Femur (tissue), 1 donor: ENCODE data around the gene SHFL.

Experiments used
- DNase-seq: peaks from one replicate; pipeline ENCODE4 v3.0.0-alpha.2; 2017

SHFL gene

GRCh38 chr19:10110076-10110971 is 24.2 kb downstream of the SHFL start:
- no peak for DNase-seq

DNA sequence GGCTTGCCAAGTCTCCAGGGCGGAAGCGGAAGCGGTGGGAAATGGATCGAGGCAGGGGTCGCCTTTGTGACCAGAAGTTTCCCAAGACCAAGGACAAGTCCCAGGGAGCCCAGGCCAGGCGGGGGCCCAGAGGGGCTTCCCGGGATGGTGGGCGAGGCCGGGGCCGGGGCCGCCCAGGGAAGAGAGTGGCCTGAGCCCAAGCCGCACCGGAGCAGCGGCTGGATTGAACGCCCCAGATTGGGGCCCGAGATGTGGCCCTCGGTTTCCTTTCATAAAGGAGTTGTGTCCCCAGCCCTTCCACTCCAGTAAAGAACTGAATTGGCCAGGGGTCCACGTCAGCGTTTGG is 24.8 kb downstream of the SHFL start:
- no peak for DNase-seq

DNA sequence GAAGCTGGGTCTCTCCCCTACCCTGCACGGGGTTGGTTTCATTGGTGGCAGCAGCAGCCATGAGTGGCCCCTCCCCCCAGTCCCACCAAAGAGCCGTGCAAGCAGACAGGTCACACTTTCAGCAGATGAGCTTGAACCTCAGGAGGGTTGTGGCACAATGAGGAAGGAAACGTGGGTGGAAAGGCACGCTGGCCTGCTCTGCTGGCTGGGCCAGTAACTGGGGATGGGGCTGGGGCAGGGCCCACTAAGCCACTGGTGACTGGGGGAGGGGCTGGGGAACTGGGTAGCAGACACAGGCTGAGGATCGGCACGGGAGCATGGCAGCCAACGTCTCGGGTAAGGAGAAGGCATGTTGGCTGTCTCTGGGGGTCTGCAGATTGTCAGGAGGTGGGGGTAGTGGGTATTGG is 25.3 kb downstream of the SHFL start, which contains the start of gene P2RY11:
Gene P2RY11, plus strand, starts transcription at position 289 of the 407 bp plus-strand sequence. Its CDS starts 29 bp downstream, at position 318.
- peak; percentile 29 for DNase-seq

DNA sequence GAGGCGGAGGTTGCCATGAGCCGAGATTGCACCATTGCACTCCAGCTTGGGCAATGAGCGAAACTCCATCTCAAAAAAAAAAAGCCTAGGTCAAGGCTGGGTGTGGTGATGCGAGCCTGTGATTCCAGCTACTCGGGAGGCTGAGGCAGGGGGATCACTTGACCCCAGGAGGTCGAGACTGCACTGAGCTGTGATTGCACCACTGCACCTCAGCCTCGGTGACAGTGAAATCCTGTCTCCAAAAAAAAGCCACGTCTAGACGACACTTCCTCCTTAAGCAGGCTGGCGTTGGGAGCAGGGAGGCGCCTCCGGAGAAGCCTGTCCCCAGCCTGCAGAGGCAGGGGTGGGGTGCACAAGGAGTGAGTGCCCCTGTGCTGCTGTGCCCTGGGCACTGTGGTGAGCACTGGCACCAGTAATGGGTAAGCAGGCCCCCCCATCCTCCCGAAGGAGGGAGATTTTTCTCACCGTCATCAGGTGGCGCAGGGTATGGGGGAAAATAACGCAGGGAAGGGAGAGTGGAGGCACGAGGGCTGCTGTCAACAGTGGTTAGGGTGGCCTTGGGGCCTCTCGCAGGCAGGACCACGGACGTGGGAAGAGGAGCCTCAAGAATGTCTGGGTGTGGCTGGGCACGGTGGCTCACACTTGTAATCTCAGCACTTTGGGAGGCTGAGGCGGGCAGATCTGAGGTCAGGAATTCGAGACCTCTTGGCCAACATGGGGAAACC is 26.1 kb downstream of the SHFL start:
- no peak for DNase-seq

DNA sequence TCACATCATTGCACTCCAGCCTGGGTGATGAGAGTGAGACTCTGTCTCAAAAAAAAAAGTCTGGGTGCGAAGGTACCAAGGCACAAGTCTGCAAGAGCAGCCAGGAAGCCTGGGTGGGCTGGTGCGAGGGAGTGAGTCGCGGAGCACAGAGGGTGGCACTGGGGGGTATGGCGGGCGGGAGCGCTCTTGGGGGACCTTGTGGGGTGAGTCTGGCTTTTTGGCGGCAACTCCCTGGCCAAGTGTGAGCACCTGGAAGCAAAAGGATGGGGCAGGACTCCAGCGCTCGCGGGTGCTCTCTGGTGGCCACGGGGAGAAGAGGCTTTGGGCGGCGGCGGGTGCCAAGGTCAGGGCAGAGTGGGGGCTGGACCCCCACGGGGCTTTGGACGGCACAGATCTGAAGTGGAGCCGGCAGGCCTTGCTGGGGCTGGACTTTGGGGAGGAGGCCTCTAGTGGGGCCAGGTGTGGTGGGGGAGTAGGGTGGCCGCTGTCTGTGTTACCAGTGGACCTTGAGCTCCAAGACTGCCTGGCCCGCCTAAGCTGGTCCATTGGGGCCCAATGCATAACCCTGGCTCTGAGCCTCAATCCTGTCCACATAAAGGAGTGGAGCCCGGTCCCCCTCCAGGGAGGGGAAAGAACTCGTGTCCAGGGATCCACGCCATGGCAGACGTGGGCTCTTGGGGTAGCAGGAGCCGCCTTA is 26.9 kb downstream of the SHFL start:
- peak; percentile 61 for DNase-seq

DNA sequence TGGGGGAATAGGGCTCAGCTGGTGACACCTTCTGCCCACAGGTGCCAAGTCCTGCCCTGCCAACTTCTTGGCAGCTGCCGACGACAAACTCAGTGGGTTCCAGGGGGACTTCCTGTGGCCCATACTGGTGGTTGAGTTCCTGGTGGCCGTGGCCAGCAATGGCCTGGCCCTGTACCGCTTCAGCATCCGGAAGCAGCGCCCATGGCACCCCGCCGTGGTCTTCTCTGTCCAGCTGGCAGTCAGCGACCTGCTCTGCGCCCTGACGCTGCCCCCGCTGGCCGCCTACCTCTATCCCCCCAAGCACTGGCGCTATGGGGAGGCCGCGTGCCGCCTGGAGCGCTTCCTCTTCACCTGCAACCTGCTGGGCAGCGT is 27.5 kb downstream of the SHFL start:
- DNase-seq = peak; percentile 36

DNA sequence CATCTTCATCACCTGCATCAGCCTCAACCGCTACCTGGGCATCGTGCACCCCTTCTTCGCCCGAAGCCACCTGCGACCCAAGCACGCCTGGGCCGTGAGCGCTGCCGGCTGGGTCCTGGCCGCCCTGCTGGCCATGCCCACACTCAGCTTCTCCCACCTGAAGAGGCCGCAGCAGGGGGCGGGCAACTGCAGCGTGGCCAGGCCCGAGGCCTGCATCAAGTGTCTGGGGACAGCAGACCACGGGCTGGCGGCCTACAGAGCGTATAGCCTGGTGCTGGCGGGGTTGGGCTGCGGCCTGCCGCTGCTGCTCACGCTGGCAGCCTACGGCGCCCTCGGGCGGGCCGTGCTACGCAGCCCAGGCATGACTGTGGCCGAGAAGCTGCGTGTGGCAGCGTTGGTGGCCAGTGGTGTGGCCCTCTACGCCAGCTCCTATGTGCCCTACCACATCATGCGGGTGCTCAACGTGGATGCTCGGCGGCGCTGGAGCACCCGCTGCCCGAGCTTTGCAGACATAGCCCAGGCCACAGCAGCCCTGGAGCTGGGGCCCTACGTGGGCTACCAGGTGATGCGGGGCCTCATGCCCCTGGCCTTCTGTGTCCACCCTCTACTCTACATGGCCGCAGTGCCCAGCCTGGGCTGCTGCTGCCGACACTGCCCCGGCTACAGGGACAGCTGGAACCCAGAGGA is 28.0 kb downstream of the SHFL start:
- no peak for DNase-seq

DNA sequence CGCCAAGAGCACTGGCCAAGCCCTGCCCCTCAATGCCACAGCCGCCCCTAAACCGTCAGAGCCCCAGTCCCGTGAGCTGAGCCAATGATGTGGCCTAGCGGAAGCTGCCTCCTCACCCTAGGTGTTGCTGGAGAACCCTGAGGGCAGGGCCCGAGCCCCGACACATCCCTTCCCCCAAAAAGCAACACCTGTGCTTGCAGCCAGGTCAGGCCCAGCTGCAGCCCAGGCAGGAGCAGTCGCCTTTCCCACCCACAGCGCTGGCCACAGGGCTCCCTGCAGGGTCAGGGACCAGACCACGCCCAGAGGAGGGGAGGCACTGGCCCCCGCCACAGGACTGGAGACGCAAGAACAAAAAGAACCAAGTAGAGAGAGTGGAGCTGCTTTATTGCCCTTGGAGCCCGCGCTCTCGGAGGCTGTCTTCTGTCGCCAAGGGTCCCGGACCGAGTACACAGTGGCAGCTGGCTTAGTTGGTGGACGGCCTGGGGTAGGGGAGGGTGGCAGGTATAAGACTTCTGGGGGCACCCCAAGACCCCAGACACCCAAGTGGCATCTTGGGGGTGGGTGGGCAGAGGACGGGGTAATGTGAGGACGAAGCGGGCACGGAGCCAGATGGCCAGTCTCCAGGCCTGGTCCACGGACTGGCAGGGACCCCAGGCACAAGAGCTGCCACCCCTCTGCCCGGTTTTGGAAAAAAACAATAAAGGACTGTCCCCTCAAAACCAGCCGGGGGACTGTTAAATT is 28.7 kb downstream of the SHFL start:
- no peak for DNase-seq

GRCh38 chr19:10115392-10116084 is 29.4 kb downstream of the SHFL start:
- no peak for DNase-seq

DNA sequence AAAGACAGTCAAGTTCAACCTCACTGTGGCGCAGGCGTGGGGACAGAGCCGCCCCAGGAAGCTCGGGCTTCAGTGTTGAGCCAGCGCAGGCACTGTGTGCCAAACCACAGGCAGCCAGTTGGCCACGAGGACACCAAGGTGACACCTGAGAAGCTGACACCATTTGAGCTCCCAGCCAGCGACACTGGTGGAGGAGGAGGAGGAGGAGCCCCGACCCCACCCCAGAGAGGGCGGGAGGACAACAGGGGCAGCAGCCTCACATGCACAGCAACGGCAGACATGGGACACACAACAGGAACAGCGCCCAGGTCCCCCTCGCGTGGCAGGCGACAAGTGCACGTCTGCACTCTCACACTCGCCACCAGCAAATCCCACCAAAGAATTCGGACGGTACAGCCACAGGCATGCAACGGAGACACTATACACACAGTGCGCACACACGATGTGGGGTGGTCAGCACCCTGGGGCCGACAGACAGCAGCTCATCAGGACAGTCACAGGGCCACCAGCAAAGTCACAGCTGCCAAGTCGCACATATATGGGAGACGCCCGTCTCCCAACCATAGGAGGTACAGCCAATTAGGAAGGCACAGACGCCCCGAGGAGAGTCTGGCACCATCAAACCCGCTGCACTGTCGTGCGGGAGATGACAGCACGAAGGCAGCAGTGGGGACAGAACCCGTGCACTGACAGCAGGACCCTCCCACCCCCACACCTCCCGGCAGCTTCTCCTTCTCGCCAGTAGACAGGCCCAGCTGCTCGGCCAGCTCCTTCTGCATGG is 30.2 kb downstream of the SHFL start:
- no peak for DNase-seq

DNA sequence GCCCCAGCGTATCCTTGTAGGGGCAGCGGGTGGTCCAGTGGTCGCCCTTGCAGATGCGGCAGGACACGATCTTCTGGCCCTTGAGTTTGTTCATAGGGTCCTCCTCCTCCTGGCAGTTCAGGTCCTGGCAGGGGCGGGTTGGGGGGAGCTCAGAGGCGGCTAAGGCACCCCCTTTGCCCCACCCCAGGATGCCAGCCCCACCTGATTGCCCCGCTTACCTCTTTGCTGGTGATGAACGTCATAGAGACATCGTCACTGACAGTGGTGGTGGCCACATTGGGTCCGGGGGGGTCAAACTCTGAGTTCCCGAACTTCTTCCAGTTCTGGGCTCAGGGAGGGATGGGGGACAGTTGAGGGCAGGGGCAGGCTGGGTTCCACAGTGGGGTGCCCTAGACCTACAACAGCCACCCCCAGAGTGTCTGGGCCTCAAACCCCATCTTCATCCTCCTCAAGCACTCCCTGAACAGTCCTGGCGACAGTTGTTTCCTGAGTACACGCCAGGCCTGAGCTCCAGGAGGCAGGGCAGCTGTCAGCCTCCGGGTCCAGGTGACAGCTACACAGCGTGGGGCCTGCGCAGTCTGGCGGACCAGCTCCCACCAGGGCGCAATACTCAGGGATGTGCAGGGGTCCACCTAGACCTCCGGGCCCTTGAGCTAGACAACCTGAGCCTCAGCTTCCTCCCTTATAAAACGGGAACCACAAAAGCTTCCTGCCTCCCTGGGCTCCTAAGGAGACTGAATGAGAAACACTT is 30.9 kb downstream of the SHFL start:
- no peak for DNase-seq

GRCh38 chr19:10118960-10119359 is 32.8 kb downstream of the SHFL start:
- DNase-seq = no peak

DNA sequence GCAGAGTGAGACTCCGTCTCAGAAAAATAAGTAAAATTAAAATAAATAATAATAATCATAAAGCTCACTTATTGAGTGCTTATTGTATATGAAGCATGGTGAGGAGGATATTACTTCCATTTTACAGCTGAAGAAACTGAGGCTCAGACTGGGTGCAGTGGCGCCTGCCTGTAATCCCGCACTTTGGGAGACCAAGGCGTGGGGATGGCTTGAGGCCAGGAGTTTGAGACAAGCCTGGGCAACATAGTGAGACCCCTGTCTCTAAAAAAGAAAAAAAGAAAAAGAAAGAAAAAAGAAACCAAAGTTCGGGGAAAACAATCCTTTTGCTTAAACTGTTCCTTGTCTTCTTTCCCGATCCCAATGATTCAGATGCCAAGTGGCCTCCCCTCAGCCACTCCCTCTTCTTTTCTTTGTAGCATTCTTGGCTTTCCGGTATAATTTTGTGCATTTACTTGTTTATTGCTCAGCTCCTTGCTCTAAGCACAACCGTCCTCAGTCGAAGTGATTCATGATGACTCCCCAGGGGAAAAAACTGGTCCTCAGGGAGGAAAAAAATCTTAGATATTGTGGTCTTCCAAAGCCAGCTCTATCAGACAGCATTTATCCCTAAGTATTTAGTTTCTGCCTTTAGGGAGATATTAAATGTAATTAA is 34.5 kb downstream of the SHFL start:
- peak; percentile 60 for DNase-seq

- DNase-seq = no peak
Observed at GRCh38 chr19:10122045-10122444, 35.9 kb downstream of the SHFL start.

GRCh38 chr19:10124429-10124828 is 38.3 kb downstream of the SHFL start:
- DNase-seq = no peak

DNA sequence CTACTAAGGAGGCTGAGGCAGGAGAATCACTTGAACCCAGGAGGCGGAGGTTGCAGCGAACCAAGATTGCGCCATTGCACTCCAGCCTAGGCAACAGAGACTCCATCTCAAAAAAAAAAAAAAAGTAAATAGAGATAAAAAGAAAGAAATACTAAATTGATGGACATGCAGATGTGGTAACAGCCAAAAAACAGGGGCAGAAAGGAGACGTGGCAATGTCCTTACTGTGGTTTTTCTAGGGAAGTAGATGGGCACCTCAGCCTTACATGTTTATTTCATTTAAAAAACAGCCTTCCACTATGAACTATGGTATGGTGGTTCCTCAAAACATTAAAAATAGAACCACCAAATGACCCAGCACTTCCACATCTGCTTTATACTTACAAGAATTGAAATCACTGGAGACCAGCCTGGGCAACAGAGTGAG is 40.1 kb downstream of the SHFL start:
- DNase-seq = no peak

DNA sequence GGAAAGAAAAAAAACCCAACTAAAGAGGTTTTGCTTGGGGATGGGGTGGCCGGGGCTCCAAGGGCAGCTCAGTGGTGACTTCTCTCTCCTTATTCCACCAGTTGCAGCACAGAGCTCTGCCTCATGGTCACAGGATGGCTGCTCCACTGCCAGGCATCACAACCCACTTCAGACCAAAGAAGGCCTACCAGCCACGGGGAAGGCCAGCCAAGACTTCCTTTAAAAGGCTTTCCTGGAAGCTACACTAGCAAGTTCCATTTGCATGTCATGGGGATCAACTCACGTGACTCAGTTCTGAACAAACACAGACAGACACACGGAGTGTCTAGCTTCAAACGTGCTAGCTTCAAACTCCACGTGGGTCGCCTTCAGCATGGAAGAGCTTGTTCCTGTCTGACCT is 46.8 kb downstream of the SHFL start:
- no peak for DNase-seq

GRCh38 chr19:10133596-10133995 is 47.5 kb downstream of the SHFL start:
- DNase-seq = no peak

- no peak for DNase-seq
Observed at GRCh38 chr19:10134040-10134439, 47.9 kb downstream of the SHFL start.
